ENCODE results near the gene LCE6A.
A peak's percentile ranks its signal among the peaks of the same experiment; 100 is the strongest.

Gene LCE6A

DNA sequence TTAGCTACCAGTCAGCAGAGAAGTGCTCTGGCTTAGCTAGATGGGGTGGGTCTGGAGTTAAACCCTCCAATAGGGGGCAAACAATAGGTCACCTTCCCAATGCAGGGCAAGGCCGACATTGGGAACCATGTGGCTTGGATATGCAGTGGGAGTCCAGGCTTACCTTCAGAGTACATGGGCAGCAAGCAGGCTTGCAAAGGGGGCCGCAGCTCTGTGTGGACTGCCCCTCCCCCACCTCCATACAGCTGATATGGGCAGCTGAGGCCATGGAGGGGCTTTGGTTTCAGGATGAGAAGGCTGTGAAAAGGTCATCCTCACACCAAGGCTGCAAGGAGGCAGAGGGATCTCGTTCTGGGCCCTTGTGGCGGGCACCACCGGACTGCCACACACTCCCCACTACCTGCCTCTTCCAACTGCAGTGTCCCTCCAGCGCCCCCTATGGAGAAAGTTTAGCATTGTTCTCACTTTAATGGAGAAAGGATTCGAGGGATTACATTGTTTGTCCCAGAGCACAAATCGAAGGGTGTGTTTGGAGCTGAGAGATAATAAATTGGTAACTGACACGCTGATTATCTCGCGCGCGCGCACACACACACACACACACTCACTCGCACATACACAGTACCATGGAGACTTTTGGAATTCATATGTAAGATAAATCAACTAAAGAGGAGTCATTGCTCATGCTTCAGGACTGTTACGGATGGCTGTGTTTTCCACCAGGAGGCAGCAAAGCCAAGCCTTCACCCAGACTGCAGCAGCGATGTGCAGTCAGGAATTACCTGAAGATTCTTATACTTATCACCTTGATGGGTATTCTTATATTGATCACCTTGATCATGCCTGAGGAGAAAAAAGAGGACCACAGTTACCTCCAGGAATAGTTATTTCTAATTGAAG is 28.4 kb downstream of the LCE6A start:
- in situ Hi-C loops (cut with MboI; ENCODE audit: low pct_unique_long_range_greater_than_20kb, low sequenced_read_pairs), result no loop called here
- peak; percentile 55 for DNase-seq

DNA sequence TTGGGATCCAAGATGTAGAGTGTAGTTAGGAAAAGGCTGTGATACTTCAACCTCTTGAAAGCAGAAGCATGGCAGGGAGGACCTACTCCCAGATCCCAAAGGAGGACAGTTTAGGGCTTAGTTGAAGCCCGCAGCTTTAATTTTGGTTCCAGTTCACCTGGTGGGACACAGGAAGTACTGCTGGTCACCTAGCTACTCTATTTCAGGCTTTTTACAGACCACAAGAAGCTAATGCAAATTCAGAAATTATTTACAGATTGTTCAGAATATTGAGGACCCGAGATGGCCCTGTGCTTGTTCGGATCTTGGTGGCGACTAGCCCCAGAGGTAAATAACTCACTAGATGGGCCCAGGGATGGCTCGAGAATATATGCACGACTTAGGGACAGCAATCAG is 29.1 kb downstream of the LCE6A start:
- in situ Hi-C loops (cut with MboI; ENCODE audit: low pct_unique_long_range_greater_than_20kb, low sequenced_read_pairs), result no loop called here
- no peak for DNase-seq

DNA sequence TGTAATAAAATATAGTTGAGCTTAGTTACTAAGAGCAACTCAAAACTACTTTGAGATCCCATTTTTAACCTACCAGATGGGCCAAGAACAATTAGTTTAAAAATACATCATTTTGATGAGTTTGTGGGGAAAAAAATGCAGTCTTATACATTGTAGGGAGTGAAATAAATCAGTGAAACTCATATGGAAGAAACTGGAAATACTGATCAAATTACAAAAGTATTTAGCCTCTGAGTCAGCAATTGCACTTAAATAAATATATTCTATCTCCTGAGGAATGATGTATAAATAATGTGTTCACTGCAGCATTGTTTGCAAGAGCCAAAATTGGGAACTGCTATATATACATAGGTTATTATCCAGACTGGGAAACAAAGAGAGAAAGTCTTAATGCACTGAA is 30.8 kb downstream of the LCE6A start:
- in situ Hi-C loops (cut with MboI; ENCODE audit: low pct_unique_long_range_greater_than_20kb, low sequenced_read_pairs), result no loop called here
- DNase-seq, result no peak

DNA sequence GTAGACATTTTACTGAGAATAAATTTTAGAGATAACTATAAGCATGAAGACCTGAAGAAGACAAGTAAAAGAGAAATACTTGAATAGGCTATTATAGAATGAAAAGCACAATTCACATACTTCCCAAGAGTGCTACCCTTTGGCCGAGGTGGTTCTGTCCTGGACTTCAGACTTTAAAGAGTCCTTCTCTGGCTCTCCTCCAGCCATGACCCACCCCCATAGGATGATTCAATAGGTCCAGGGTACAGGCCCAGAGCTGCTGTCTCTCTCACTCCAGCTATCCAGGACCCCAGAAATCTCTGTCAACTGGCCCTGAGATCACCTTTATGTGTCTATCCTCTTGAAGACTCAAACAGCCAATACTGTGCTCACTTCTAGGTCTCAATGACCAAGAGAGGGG is 34.2 kb downstream of the LCE6A start:
- in situ Hi-C loops (cut with MboI; ENCODE audit: low pct_unique_long_range_greater_than_20kb, low sequenced_read_pairs), result no loop called here
- DNase-seq, result no peak

DNA sequence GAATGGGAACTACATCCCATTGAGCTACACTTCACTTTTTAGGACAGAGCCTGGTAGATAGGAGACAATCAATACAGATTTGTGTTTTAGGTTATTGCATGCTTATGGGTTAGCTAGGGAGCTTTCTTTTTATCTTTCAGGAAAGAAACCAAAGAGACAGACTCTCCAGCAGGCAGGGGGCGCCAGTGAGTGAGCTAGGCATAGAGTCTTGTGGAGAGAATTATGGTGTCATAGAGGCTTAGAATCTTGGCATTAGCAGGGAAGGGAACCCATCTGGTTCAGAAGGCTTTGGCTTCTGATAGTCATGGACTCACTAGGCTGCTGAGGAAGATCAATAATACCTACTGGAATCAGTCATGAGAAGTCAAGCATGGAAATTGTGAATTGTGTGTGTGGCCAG is 35.4 kb downstream of the LCE6A start, which contains the start of gene SMCP:
SMCP (plus strand) TSS at position 281 of the 400 bp plus-strand sequence. CDS start 6,101 bp downstream, outside the sequence.
- peak; percentile 8 for DNase-seq
- in situ Hi-C loops (cut with MboI; ENCODE audit: low pct_unique_long_range_greater_than_20kb, low sequenced_read_pairs), result no loop called here

DNA sequence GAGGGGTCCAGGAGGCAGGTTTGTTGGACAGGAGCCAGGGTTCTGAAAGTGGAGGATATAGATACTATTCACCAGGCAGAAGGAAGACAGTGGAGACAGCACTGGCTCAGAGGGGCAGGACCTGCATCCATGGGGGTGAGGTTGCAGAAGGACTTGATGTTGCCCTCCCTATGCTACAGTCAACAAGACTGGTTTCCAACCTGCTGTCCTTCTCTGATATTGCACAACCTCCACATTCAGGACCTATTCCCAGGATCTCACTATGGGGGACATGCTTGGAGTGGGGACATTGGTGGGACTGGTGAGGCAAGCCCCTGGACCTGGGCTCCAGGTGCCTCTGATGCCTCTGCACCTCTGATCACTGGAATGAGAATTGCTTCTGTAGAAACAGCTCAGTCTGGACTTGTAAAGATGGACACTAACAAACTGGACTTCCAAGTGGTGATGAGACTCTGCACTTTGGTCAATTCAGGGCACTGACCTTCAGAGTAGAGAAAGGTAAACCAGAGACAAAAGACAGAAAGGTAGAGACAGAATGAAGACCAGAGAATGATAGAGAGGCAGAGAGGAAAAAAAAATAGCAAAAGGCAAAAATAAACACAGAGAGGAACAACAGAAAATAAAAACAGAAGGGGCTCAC is 37.0 kb downstream of the LCE6A start:
- in situ Hi-C loops (cut with MboI; ENCODE audit: low pct_unique_long_range_greater_than_20kb, low sequenced_read_pairs), result no loop called here
- no peak for DNase-seq

DNA sequence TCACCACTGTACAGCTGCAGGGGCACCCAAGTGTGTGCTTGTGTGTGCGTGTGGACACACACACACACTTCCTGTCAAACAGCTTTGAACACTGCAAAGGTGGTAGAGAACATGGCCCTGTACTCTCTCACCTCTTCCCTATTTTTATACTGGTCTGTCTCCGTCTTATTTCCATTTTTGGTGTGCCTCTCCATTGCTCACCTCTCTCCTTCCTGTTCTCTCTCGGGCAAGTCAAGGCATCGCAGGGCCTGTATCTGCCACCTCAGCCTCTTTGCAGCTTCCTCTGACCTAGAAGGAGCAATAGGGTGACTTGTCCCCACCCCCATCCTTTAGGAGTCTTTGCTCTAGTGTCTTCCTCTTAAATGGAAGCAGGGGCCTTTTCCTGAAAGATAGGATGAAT is 37.7 kb downstream of the LCE6A start:
- DNase-seq, result no peak
- in situ Hi-C loops (cut with MboI; ENCODE audit: low pct_unique_long_range_greater_than_20kb, low sequenced_read_pairs), result no loop called here

DNA sequence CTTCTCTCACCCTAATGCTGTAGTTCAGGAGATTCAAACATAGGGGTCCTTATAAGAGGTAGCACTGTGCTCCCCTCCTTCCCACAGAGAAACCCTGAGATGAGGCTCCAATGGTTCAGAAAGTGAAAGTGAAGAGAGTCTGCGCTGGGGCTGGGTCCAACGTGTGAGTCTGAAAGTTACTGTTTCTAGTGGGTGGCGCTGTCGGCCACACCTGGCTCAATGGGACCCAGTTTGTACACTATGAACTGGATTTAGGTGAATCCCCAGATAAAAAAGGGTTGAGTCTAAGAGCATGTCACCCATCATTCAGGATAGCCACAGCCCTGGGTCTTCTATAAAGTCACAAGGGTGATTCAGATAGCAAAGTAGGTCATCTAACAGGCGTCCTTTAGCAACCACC is 38.3 kb downstream of the LCE6A start:
- in situ Hi-C loops (cut with MboI; ENCODE audit: low pct_unique_long_range_greater_than_20kb, low sequenced_read_pairs), result no loop called here
- DNase-seq, result no peak

DNA sequence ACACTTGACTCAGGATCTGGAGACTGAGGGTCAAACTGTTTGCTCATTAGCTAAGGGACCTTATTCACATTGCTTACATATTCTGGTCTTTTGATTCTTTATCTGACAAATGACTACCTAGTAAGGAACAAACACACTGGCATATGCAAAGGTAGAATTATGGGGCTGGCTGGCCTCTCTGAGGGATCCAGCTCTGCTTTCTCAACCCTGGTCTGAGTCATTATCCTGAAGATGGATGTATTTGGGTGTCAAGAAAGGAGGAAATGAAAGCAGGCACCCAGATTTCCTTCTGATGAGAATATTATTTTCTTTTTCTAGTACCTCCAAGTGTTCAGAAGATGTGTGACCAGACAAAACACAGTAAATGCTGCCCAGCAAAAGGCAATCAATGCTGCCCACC is 41.4 kb downstream of the LCE6A start:
- DNase-seq, result no peak
- in situ Hi-C loops (cut with MboI; ENCODE audit: low pct_unique_long_range_greater_than_20kb, low sequenced_read_pairs), result no loop called here

DNA sequence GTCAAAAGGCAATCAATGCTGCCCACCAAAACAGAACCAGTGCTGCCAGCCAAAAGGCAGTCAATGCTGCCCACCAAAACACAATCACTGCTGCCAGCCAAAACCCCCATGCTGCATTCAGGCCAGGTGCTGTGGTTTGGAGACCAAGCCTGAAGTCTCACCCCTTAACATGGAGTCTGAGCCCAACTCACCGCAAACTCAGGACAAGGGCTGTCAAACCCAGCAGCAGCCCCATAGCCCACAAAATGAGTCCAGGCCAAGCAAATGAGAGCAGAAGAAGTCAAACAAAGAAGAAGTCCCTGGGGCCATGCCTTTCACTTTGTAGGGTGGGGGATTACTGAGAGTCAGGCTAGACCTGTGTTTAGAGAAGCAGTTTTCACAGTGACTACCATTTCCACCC is 41.9 kb downstream of the LCE6A start:
- DNase-seq, result no peak
- in situ Hi-C loops (cut with MboI; ENCODE audit: low pct_unique_long_range_greater_than_20kb, low sequenced_read_pairs), result no loop called here

DNA sequence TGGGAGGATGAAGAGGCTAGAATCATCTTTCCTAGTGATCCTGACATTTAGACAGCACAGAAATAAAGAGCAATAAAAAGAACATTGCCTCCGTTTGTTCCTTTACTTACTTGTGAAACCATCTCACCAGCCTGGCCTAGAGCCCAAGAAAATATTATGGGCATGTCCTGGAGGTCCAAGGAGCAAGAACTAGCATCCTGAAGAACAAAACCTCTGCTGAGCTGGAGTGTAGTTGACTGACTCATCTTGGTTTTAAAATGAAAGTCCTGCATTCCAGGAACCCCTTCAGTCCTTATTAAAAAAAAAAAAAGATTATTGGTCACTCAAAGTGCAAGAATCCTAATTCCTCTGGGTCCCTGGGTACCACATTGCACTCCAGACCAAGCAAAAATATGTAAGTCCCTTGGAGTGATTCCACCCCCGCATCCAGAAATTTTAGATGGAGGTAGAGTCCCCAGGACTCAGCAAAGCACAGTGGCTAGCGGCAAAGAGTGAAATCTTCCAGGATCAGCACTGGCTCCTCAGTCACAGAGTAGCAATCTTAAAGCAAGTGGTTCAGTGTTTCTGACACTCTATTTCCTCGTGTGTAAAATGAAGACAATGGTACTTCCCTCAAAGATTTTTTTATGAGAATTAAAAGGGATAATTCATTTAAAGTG is 42.4 kb downstream of the LCE6A start:
- in situ Hi-C loops (cut with MboI; ENCODE audit: low pct_unique_long_range_greater_than_20kb, low sequenced_read_pairs), result no loop called here
- DNase-seq, result no peak

DNA sequence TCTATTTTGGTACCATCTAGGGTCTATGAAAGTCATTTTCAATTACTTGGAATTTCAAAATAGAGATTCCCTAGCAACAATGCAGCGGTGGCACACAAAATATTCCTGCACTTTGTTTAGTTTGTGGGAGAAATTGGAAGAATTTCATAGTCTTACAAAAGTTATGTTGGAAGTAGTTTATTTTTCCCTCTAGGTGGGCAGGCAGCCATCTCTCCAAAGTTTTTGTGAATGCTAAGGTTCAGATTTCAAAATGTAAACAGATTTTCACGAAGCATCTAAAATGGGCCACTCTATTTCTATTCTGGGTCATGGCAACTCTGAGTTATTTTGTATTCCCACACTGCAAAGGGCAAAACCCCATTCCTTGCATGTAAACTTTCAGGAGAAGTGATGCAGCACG is 43.4 kb downstream of the LCE6A start:
- in situ Hi-C loops (cut with MboI; ENCODE audit: low pct_unique_long_range_greater_than_20kb, low sequenced_read_pairs), result no loop called here
- DNase-seq, result no peak

DNA sequence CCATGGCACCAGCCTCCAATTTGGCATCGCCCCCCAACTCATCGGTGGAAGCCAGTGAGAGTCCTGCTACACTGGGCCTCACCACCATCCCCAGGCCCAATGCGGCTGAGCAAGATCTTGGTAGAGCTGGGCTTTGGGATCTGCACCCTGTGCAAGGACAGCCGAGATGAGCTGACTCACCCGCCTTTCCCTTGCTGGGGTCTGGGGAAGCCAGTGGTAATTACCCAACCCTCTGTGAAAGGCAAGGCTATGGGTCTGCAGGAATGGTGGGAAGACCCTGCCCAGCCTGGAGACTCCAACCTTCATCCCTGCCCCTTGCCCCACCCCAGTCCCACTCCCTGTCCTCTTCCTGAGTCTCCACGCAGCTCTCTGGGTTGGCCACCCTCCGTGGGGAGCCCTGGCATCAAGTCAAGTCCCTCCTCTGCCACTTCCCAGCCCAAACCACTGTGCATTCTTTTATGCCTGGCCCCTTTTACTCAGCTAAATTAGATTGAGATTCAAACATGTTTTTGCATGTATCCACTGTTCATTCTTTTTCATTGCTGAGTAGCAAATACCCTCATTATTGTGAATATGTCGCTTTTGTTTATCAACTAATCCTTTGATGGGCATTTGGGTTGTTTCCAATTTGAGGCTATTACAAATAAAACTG is 44.2 kb downstream of the LCE6A start:
- no peak for DNase-seq
- in situ Hi-C loops (cut with MboI; ENCODE audit: low pct_unique_long_range_greater_than_20kb, low sequenced_read_pairs), result no loop called here

DNA sequence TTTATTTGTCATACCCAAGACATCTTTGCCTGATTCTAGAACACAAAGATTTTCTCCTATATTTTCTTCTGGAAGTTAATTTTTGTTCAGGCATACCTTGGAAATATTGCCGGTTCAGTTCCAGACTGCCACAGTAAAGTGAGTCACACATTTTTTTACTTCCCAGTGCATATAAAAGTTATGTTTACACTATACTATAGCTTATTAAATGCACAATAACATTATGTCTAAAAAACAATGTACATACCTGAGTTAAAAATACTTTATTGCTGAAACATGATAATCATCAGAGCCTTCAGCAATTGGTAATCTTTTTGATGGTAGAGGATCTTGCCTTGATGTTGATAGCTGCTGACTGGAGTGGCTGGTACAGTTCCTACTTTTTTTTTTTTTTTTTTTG is 45.5 kb downstream of the LCE6A start:
- DNase-seq, result no peak
- in situ Hi-C loops (cut with MboI; ENCODE audit: low pct_unique_long_range_greater_than_20kb, low sequenced_read_pairs), result no loop called here

Measured in KBM-7 (cell line).